ENCODE results near the gene REV3L.

DNA sequence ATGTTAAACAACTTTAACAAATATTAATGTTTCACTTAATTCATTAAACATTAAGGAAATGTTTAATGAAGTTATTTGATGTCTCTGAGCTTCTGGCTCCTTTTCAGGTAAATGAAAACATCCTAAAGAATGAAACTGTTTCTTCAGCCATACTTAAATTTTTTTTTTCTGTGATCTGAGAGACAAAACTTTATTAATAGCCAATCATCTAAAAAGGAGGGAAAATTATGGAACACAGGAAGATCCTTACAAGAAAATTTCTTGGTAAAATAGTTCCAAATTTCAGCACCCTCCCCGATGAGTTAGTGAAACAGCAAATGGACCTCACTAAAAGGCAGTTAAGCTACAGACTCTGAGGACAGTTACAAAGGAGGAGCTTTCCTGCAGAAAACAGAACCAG lies 185.2 kb downstream of the REV3L start:
- TF ChIP-seq EZH2 (IDR thresholded peaks at IDR 0.05; ENCODE audit: borderline replicate concordance, low read depth, low read length, severe bottlenecking) (no peak), CTCF (IDR thresholded peaks at IDR 0.05; ENCODE audit: extremely low read depth in 1 of 2, insufficient read depth in 1 of 2, low read depth in 1 of 2, low read length in 2 of 2) (no peak), POLR2A (IDR thresholded peaks at IDR 0.05; ENCODE audit: low read depth, low read length) (no peak), GATA2 (IDR thresholded peaks at IDR 0.05; ENCODE audit: insufficient read depth, insufficient read length, low read depth, low read length) (no peak)

All from endothelial cell of umbilical vein (primary cell).